PC-3 (cell line): ENCODE measurements around the gene SLC19A1. TPM values are rescaled to one million over a fixed set of nuclear protein-coding genes. Genes with fewer than 3 reads are reported as not detected.

Experiments used
- ATAC-seq: fragments of 200-7000 bp; cut with Tn5 transposase; 2 replicates; pipeline ENCODE4 v1.9.1; 2020; ENCODE audit warnings: mild to moderate bottlenecking, moderate library complexity
- BruUV-seq: library from RNA; stranded (reverse); fragments of 400-500 nt; replicated peaks from 2 replicates; lab custom pipeline; 2021; lab: Mats Ljungman, UMichigan
- CTCF ChIA-PET: fragments of 300-600 bp; sonication (Branson Sonifier 250); formaldehyde crosslinking; loops from one replicate; lab custom pipeline; 2022; ENCODE audit warnings: antibody characterized with exemption; lab: Charles Lee
- POLR2A ChIA-PET: fragments of 300-600 bp; sonication (Branson Sonifier 250); formaldehyde crosslinking; loops from one replicate; lab custom pipeline; 2022; ENCODE audit warnings: antibody characterized with exemption; ENCODE audit not compliant: unreplicated experiment; lab: Charles Lee
- DNase-seq: peaks from one replicate; pipeline ENCODE4 v3.0.0-alpha.2; 2015
- H2AFZ ChIP-seq: fragments of 300-600 bp; sonication (generic); 2 replicates; pipeline ENCODE4 v1.6.0; 2016; ENCODE audit warnings: antibody characterized with exemption, low read length
- H3F3A ChIP-seq: fragments of 300-600 bp; sonication (generic); one replicate; pipeline ENCODE4 v1.6.0; 2017; ENCODE audit warnings: antibody characterized with exemption, low read length, control low read depth, mild to moderate bottlenecking; ENCODE audit not compliant: unreplicated experiment
- H3K27ac ChIP-seq: fragments of 300-600 bp; sonication (generic); 2 replicates; pipeline ENCODE4 v1.5.1; 2016; ENCODE audit warnings: mild to moderate bottlenecking, low read length
- H3K27me3 ChIP-seq: fragments of 300-600 bp; sonication (generic); 2 replicates; pipeline ENCODE4 v1.6.1; 2016; ENCODE audit warnings: low read length, mixed read lengths
- H3K36me3 ChIP-seq: fragments of 300-600 bp; sonication (generic); 2 replicates; pipeline ENCODE4 v1.6.1; 2016; ENCODE audit warnings: low read depth, mixed run types, low read length, mixed read lengths
- H3K4me1 ChIP-seq: fragments of 300-600 bp; sonication (generic); 2 replicates; pipeline ENCODE4 v1.5.1; 2016; ENCODE audit warnings: low read length; ENCODE audit not compliant: insufficient read depth
- H3K4me2 ChIP-seq: fragments of 300-600 bp; sonication (generic); 2 replicates; pipeline ENCODE4 v1.6.0; 2016; ENCODE audit warnings: low read length
- H3K4me3 ChIP-seq: fragments of 300-600 bp; sonication (generic); 2 replicates; pipeline ENCODE4 v1.5.1; 2016; ENCODE audit warnings: mild to moderate bottlenecking, low read length, mixed read lengths
- H3K79me2 ChIP-seq: fragments of 300-600 bp; sonication (generic); 2 replicates; pipeline ENCODE4 v1.6.1; 2017; ENCODE audit warnings: low read length, mixed read lengths
- H3K9ac ChIP-seq: fragments of 300-600 bp; sonication (generic); 2 replicates; pipeline ENCODE4 v1.6.0; 2016; ENCODE audit warnings: mild to moderate bottlenecking, low read length
- H3K9me2 ChIP-seq: fragments of 300-600 bp; sonication (generic); replicated peaks from 2 replicates; pipeline ENCODE4 v1.6.1; 2016; ENCODE audit warnings: mixed run types, low read length, mixed read lengths
- H3K9me3 ChIP-seq: fragments of 300-600 bp; sonication (generic); 2 replicates; pipeline ENCODE4 v1.6.1; 2016; ENCODE audit warnings: low read length, mixed read lengths
- H4K20me1 ChIP-seq: fragments of 300-600 bp; sonication (generic); 2 replicates; pipeline ENCODE4 v1.6.1; 2016; ENCODE audit warnings: low read length, mixed read lengths
- EZH2 ChIP-seq: fragments of 300-600 bp; sonication (generic); IDR thresholded peaks from one replicate; pipeline ENCODE4 v1.6.1; 2017; ENCODE audit warnings: antibody characterized with exemption, mild to moderate bottlenecking, low read length; ENCODE audit not compliant: unreplicated experiment
- EZH2phosphoT487 ChIP-seq: fragments of 300-600 bp; sonication (generic); IDR thresholded peaks from 2 replicates; pipeline ENCODE4 v1.6.1; 2018; ENCODE audit warnings: mild to moderate bottlenecking, antibody characterized with exemption, low read length, borderline replicate concordance
- intact Hi-C: fragments of 100-400 bp; cut with micrococcal nuclease; formaldehyde crosslinking; loops from 2 replicates; pipeline ENCODE4 v1.9.0; 2023
- total RNA-seq: library from RNA; depleted of rRNA; stranded (reverse); fragments of >200 nt; gene quantifications from 2 replicates; pipeline ENCODE4 v1.2.3, GENCODE V29; 2014
- TF ChIP-seq, protein P1 (sequence below): fragments of 300-600 bp; sonication (generic); conservative IDR thresholded peaks from 2 replicates; pipeline ENCODE4 v1.5.1; 2017; ENCODE audit warnings: antibody characterized with exemption, low read depth, mild to moderate bottlenecking, low read length

Gene SLC19A1
- total RNA-seq, 1 experiment from 2014 or later, result 54.2 TPM

DNA sequence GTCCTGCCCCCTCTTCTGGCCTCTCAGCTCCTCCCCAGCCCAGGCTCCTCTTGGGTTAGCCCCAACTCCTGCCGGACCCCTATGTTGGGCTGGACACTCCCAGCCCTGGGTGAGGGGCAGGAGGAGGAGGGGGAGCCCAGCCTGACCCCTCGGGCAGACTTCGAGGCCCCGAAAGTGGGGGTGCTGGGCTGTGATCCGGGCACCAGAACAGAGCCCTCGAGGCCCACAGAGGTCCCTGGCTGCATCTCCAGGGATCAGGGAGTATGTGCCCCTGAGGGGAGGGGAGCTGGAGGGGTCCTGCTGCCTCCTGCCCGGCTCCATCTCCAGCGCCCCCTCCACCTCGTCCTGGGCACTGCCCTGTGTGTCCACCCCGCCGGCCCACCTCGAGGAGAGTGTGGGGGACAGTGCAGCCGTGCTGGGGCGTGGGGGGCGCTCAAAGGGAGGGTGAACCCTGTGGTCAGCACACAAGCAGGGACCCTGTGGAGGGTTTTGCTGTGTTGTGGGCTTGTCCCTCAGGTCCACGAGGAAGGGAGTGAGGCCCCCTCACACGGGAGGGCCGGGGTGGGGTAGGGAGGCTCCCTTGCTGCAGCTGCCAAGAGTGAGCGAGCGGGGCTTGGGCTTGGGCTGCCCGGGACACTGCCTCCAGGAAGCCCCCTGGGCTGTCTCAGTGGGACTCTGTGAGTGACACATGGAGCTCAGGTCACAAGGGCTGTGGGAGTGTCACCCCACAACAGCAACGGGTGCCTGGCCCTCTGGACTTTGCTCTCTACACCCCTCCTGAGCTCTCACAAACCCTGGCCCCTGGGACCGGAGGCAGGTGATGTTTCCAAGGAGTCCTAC lies 82.8 kb downstream of the SLC19A1 start:
- ATAC-seq (no peak), DNase-seq (no peak)
- ChIA-PET CTCF (no interaction called here), POLR2A (no interaction called here)
- no peaks in the 10 kb centered on the region for H3K79me2 ChIP-seq
- H3K27me3 ChIP-seq, result no peaks in the 10 kb centered on the region
- no peaks in the 10 kb centered on the region for H3K9me2 ChIP-seq
- no peak overlapping the region for H3K4me3 ChIP-seq
- H3K9me3 ChIP-seq, result no peaks in the 10 kb centered on the region
- H3F3A ChIP-seq, result no peaks in the 10 kb centered on the region
- H4K20me1 ChIP-seq, result no peaks in the 10 kb centered on the region
- 0 out of 2 replicates have a peak overlapping the region, but pooled peaks have one; percentile 55 for H3K27ac ChIP-seq
- TF ChIP-seq EZH2 (no peak), EZH2phosphoT487 (no peak)
- TF ChIP-seq, protein P1, sequence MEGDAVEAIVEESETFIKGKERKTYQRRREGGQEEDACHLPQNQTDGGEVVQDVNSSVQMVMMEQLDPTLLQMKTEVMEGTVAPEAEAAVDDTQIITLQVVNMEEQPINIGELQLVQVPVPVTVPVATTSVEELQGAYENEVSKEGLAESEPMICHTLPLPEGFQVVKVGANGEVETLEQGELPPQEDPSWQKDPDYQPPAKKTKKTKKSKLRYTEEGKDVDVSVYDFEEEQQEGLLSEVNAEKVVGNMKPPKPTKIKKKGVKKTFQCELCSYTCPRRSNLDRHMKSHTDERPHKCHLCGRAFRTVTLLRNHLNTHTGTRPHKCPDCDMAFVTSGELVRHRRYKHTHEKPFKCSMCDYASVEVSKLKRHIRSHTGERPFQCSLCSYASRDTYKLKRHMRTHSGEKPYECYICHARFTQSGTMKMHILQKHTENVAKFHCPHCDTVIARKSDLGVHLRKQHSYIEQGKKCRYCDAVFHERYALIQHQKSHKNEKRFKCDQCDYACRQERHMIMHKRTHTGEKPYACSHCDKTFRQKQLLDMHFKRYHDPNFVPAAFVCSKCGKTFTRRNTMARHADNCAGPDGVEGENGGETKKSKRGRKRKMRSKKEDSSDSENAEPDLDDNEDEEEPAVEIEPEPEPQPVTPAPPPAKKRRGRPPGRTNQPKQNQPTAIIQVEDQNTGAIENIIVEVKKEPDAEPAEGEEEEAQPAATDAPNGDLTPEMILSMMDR, result no peak
- intact Hi-C loops, result no loop called here
- no peak overlapping the region for H3K4me2 ChIP-seq
- H3K9ac ChIP-seq, result no peak overlapping the region
- no TSS peak for BruUV-seq
- 0 out of 2 replicates have a peak, but pooled peaks cover 5% of the 10 kb centered on the region for H3K36me3 ChIP-seq
- no peak overlapping the region for H2AFZ ChIP-seq
- peaks cover 25% of the 10 kb centered on the region for H3K4me1 ChIP-seq

DNA sequence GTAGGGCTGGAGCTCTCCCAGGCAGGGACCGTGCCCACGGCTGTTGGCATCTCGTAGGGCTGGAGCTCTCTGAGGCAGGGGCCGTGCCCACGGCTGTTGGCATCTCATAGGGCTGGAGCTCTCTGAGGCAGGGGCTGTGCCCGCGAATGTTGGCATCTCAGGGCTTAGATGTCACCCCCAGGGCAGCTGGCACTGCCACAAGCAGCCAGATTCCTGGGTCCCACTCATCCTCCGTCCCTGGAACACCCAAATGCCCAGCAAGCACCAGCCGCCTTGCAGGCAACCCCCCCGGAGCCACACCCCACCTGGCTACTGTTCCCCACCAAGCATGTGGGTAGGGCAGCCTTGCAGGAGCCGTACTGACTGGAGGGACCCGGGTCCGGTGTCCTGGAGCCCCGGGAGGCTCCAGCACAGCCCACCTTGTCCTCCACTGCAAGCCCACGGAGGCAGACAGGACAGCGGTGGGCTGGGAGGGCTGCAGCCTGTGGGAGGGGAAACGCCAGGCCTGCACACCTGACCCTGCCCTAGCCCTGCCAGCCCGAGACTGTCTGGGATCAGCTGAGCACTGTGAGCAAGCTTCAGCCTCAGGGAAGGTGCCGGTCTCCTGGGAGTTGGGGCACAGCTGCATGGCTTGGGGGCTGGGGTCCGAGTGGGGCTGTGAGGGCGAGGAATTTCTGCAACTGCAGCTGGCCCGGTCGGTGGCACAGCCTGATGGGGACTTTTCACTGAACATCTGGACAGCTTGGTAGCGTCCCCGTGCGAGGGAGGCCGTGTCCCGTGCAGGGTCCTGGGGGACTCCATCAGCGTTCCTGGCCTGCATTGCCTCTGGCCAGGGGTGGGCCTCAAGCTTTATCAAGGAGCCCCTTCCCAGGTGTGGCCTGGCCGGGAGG lies 83.7 kb downstream of the SLC19A1 start:
- POLR2A ChIA-PET, result no interaction called here
- H3K79me2 ChIP-seq, result no peaks in the 10 kb centered on the region
- CTCF ChIA-PET, result no interaction called here

More for the DNA sequence above, 83.7 kb downstream of the SLC19A1 start:
- no peaks in the 10 kb centered on the region for H3K9me2 ChIP-seq
- TF ChIP-seq, protein P1, result no peak
- TF ChIP-seq EZH2 (no peak), EZH2phosphoT487 (no peak)
- H3K36me3 ChIP-seq, result 0 out of 2 replicates have a peak, but pooled peaks cover 5% of the 10 kb centered on the region
- H3F3A ChIP-seq, result no peaks in the 10 kb centered on the region
- no peak for ATAC-seq
- DNase-seq, result no peak
- no peak overlapping the region for H2AFZ ChIP-seq
- no peaks in the 10 kb centered on the region for H3K9me3 ChIP-seq
- no TSS peak for BruUV-seq
- intact Hi-C loops, result no loop called here
- H4K20me1 ChIP-seq, result no peaks in the 10 kb centered on the region
- no peak overlapping the region for H3K4me3 ChIP-seq
- no peak overlapping the region for H3K27ac ChIP-seq
- H3K9ac ChIP-seq, result no peak overlapping the region
- no peaks in the 10 kb centered on the region for H3K27me3 ChIP-seq
- H3K4me1 ChIP-seq, result peaks cover 25% of the 10 kb centered on the region
- H3K4me2 ChIP-seq, result no peak overlapping the region
